KOPT-K1 (cell line): ENCODE data around the gene CORO2B.

Experiments
- H3K27ac ChIP-seq: fragments of 200-600 bp; sonication (generic); 2 replicates; pipeline ENCODE4 v1.5.1; 2016; ENCODE audit warnings: antibody characterized with exemption, mild to moderate bottlenecking, low read depth, low read length; ENCODE audit not compliant: poor library complexity, severe bottlenecking
- H3K36me3 ChIP-seq: fragments of 200-600 bp; sonication (generic); 2 replicates; pipeline ENCODE4 v1.5.1; 2017; ENCODE audit warnings: antibody characterized with exemption, mild to moderate bottlenecking, low read length, moderate library complexity; ENCODE audit not compliant: insufficient read depth
- H3K9me3 ChIP-seq: fragments of 200-600 bp; sonication (generic); 2 replicates; pipeline ENCODE4 v1.5.1; 2017; ENCODE audit warnings: antibody characterized with exemption, low read length, mild to moderate bottlenecking; ENCODE audit not compliant: insufficient read depth, poor library complexity, severe bottlenecking

CORO2B gene

DNA sequence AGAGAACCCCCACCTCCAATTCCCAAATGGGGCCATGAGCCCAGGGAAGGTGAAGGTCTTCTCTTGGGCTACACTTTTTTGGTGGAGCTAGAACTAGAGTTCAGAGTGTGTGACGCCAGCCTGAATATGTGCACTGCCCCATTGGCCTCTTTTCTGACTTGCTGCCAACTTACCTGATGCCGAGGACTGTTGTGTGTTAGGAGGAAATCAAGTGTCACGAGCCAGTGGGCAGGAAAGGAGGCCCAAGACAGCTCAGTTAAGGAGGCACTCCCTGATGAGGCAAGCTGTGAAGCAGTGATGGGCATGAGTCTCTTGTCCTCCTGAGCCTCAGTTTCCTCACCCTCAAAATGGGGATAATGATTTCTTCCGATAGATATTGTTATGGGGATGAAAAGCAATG is 134.1 kb downstream of the CORO2B start:
- Histone ChIP-seq H3K27ac (no peak overlapping the region), H3K36me3 (no peaks in the 10 kb centered on the region), H3K9me3 (no peaks in the 10 kb centered on the region)

DNA sequence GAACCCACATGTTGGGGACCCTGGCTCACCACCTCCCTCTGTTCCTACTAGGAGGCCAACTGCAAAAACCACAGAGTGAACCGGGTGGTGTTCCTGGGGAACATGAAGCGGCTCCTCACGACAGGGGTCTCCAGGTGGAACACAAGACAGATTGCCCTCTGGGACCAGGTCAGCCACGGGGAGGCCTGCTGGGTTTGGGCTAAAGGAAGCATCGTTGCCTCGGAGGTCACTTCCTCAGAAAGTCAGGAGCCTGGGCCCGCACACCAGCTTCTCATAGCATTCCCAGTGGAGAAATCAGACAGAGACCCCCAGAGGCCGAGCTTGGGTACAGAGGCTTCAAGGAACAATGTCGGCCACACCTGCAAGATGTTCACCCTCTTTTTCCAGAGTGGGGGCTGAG is 135.1 kb downstream of the CORO2B start:
- Histone ChIP-seq H3K9me3 (no peaks in the 10 kb centered on the region), H3K36me3 (no peaks in the 10 kb centered on the region), H3K27ac (no peak overlapping the region)

DNA sequence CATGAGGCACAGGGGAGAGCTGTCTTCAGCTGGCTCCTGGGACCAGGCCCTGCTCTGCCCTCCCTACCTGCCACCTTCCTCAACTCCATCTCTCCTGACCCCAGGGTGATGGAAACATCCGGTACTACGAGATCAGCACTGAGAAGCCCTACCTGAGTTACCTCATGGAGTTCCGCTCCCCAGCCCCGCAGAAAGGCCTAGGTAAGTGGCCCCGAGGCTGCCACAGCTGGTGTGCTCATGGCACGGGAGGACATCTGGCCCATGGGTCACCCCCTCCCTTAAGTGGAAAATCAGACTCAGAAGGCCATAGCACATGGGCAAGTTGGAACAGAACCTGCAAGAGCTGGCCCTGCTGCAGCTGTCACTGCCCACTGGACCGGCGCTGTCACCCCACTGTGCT is 136.3 kb downstream of the CORO2B start:
- H3K36me3 ChIP-seq = no peaks in the 10 kb centered on the region
- no peaks in the 10 kb centered on the region for H3K9me3 ChIP-seq
- H3K27ac ChIP-seq = no peak overlapping the region

DNA sequence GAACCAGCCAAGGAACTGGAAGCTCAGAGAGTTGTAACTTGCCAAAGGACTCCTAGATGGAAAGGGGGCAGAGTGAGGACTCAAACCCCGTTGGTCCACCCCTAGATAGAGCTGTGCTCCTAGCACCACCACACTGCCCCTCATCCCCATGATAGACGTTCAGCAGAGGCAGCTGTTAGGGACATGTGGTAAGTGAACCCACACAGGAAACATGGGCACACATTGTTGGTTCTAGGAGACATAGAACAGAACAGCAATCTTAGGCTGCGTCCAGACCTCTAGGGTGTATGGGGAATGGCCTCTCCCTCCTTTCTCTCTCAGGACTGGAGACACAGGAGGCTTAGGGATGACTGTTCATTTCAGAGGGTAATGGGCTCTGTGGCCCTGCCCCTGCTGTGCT is 139.2 kb downstream of the CORO2B start:
- Histone ChIP-seq H3K9me3 (no peaks in the 10 kb centered on the region), H3K27ac (no peak overlapping the region), H3K36me3 (no peaks in the 10 kb centered on the region)

DNA sequence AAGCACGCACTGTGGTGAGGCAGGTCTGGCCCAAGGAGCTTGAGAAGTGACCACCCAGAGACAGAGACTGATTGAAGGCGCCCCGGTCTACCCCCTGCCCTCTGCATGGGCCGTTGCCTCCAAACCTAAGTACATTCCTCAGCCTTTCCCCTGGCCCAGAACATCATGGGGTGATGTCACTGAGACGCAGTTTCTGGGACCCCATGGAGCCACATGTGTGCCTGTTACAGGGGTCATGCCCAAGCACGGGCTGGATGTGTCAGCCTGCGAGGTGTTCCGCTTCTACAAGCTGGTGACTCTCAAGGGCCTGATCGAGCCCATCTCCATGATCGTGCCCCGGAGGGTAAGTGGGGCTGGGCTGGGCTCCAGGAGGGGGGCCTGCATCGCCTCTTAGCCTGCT is 139.7 kb downstream of the CORO2B start:
- no peak overlapping the region for H3K27ac ChIP-seq

GRCh38 chr15:68719051-68719450 is 140.3 kb downstream of the CORO2B start:
- H3K9me3 ChIP-seq = no peaks in the 10 kb centered on the region
- no peak overlapping the region for H3K27ac ChIP-seq
- no peaks in the 10 kb centered on the region for H3K36me3 ChIP-seq

More for the DNA sequence above, 139.7 kb downstream of the CORO2B start:
- H3K9me3 ChIP-seq = no peaks in the 10 kb centered on the region
- no peaks in the 10 kb centered on the region for H3K36me3 ChIP-seq

GRCh38 chr15:68719672-68720071 is 140.9 kb downstream of the CORO2B start:
- Histone ChIP-seq H3K27ac (no peak overlapping the region), H3K9me3 (no peaks in the 10 kb centered on the region), H3K36me3 (no peaks in the 10 kb centered on the region)

GRCh38 chr15:68721886-68722285 is 143.1 kb downstream of the CORO2B start:
- no peaks in the 10 kb centered on the region for H3K36me3 ChIP-seq
- H3K9me3 ChIP-seq = no peaks in the 10 kb centered on the region
- H3K27ac ChIP-seq = no peak overlapping the region

GRCh38 chr15:68725736-68726135 is 146.9 kb downstream of the CORO2B start:
- no peak overlapping the region for H3K27ac ChIP-seq
- no peaks in the 10 kb centered on the region for H3K9me3 ChIP-seq
- no peaks in the 10 kb centered on the region for H3K36me3 ChIP-seq

- no peaks in the 10 kb centered on the region for H3K36me3 ChIP-seq
- H3K9me3 ChIP-seq = no peaks in the 10 kb centered on the region
- no peak overlapping the region for H3K27ac ChIP-seq
Observed at GRCh38 chr15:68726246-68726645, 147.5 kb downstream of the CORO2B start.

DNA sequence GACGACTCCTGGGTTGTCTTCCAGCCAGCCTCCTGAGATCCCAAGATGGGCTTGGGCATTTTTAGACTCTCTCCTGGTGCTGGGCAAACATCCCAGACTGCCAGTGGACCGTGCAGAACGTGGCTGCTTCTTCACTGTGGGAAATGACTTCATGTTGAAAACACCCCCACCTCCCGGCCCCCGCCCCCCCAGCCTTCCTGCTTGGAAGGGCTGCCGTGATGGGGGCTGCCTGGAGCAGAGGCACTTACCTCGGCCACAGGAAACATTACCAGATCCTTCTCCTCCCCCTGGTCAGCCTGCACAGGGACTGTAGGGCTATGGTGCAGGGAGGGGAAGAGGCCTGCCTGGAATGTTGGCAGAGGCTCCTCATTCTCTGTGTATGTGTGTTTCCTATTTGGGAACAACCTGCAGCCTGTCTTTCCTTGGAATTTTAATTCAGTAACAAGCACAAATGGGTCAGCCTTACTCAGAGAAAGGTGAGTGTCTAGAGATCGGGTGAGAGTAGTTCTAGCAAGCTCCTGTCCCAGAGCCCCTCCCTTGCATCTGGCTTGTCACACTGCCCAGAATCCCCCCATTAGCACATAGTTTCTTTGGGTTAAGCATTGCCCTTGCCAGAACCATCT is 151.1 kb downstream of the CORO2B start:
- H3K27ac ChIP-seq = no peak overlapping the region
- no peaks in the 10 kb centered on the region for H3K36me3 ChIP-seq

GRCh38 chr15:68730471-68730919 is 151.7 kb downstream of the CORO2B start:
- Histone ChIP-seq H3K27ac (no peak overlapping the region), H3K9me3 (no peaks in the 10 kb centered on the region), H3K36me3 (no peaks in the 10 kb centered on the region)

More for the DNA sequence above, 151.1 kb downstream of the CORO2B start:
- no peaks in the 10 kb centered on the region for H3K9me3 ChIP-seq

GRCh38 chr15:68730976-68731897 is 152.4 kb downstream of the CORO2B start:
- H3K27ac ChIP-seq = no peak overlapping the region
- H3K9me3 ChIP-seq = no peaks in the 10 kb centered on the region
- H3K36me3 ChIP-seq = no peaks in the 10 kb centered on the region

- H3K27ac ChIP-seq = no peak overlapping the region
- no peaks in the 10 kb centered on the region for H3K36me3 ChIP-seq
- H3K9me3 ChIP-seq = no peaks in the 10 kb centered on the region
Observed at GRCh38 chr15:68732451-68732850, 153.7 kb downstream of the CORO2B start.

DNA sequence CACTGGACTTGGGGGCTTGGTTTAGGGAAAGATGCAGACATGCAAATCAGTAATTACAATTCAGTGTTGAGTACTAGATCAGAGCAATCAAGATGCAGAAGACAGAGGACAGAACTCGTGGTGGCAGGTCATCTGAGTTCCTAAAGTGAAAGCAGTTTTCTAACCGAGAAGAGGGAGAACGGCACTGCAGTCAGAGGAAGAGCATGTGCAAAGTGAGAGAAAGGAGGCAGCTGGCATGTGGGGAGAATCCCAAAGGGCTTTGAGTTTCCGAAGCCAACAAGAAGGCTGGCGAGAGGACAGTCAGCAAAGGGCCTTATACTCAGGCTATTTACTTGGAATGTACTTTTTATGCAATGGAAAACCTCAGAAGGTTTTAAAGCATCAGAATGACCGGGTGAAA is 154.9 kb downstream of the CORO2B start:
- Histone ChIP-seq H3K27ac (no peak overlapping the region), H3K36me3 (no peaks in the 10 kb centered on the region), H3K9me3 (no peaks in the 10 kb centered on the region)

- H3K27ac ChIP-seq = no peak overlapping the region
- H3K36me3 ChIP-seq = no peaks in the 10 kb centered on the region
- no peaks in the 10 kb centered on the region for H3K9me3 ChIP-seq
Observed at GRCh38 chr15:68734352-68734751, 155.6 kb downstream of the CORO2B start.
